PC-3 (cell line): ENCODE data around the gene CDC34. TPM values are rescaled to one million over a fixed set of nuclear protein-coding genes. Genes with fewer than 3 reads are reported as not detected.

ENCODE experiments used
- ATAC-seq: fragments of 200-7000 bp; cut with Tn5 transposase; 2 replicates; pipeline ENCODE4 v1.9.1; 2020; ENCODE audit warnings: mild to moderate bottlenecking, moderate library complexity
- Bru-seq: library from RNA; stranded (reverse); fragments of 400-500 nt; gene quantifications from one replicate; lab custom pipeline; 2021; lab: Mats Ljungman, UMichigan
- BruChase-seq, 2 experiments: library from RNA; stranded (reverse); fragments of 400-500 nt; gene quantifications; one replicate each; lab custom pipeline; 2021; lab: Mats Ljungman, UMichigan
- BruUV-seq: library from RNA; stranded (reverse); fragments of 400-500 nt; replicated peaks from 2 replicates; lab custom pipeline; 2021; lab: Mats Ljungman, UMichigan
- CTCF ChIA-PET: fragments of 300-600 bp; sonication (Branson Sonifier 250); formaldehyde crosslinking; loops from one replicate; lab custom pipeline; 2022; ENCODE audit warnings: antibody characterized with exemption; lab: Charles Lee
- POLR2A ChIA-PET: fragments of 300-600 bp; sonication (Branson Sonifier 250); formaldehyde crosslinking; loops from one replicate; lab custom pipeline; 2022; ENCODE audit warnings: antibody characterized with exemption; ENCODE audit not compliant: unreplicated experiment; lab: Charles Lee
- DNase-seq: peaks from one replicate; pipeline ENCODE4 v3.0.0-alpha.2; 2015
- H2AFZ ChIP-seq: fragments of 300-600 bp; sonication (generic); 2 replicates; pipeline ENCODE4 v1.6.0; 2016; ENCODE audit warnings: antibody characterized with exemption, low read length
- H3F3A ChIP-seq: fragments of 300-600 bp; sonication (generic); one replicate; pipeline ENCODE4 v1.6.0; 2017; ENCODE audit warnings: antibody characterized with exemption, low read length, control low read depth, mild to moderate bottlenecking; ENCODE audit not compliant: unreplicated experiment
- H3K27ac ChIP-seq: fragments of 300-600 bp; sonication (generic); 2 replicates; pipeline ENCODE4 v1.5.1; 2016; ENCODE audit warnings: mild to moderate bottlenecking, low read length
- H3K27me3 ChIP-seq: fragments of 300-600 bp; sonication (generic); 2 replicates; pipeline ENCODE4 v1.6.1; 2016; ENCODE audit warnings: low read length, mixed read lengths
- H3K36me3 ChIP-seq: fragments of 300-600 bp; sonication (generic); 2 replicates; pipeline ENCODE4 v1.6.1; 2016; ENCODE audit warnings: low read depth, mixed run types, low read length, mixed read lengths
- H3K4me1 ChIP-seq: fragments of 300-600 bp; sonication (generic); 2 replicates; pipeline ENCODE4 v1.5.1; 2016; ENCODE audit warnings: low read length; ENCODE audit not compliant: insufficient read depth
- H3K4me2 ChIP-seq: fragments of 300-600 bp; sonication (generic); 2 replicates; pipeline ENCODE4 v1.6.0; 2016; ENCODE audit warnings: low read length
- H3K4me3 ChIP-seq: fragments of 300-600 bp; sonication (generic); 2 replicates; pipeline ENCODE4 v1.5.1; 2016; ENCODE audit warnings: mild to moderate bottlenecking, low read length, mixed read lengths
- H3K79me2 ChIP-seq: fragments of 300-600 bp; sonication (generic); 2 replicates; pipeline ENCODE4 v1.6.1; 2017; ENCODE audit warnings: low read length, mixed read lengths
- H3K9ac ChIP-seq: fragments of 300-600 bp; sonication (generic); 2 replicates; pipeline ENCODE4 v1.6.0; 2016; ENCODE audit warnings: mild to moderate bottlenecking, low read length
- H3K9me2 ChIP-seq: fragments of 300-600 bp; sonication (generic); replicated peaks from 2 replicates; pipeline ENCODE4 v1.6.1; 2016; ENCODE audit warnings: mixed run types, low read length, mixed read lengths
- H3K9me3 ChIP-seq: fragments of 300-600 bp; sonication (generic); 2 replicates; pipeline ENCODE4 v1.6.1; 2016; ENCODE audit warnings: low read length, mixed read lengths
- H4K20me1 ChIP-seq: fragments of 300-600 bp; sonication (generic); 2 replicates; pipeline ENCODE4 v1.6.1; 2016; ENCODE audit warnings: low read length, mixed read lengths
- CTCF ChIP-seq: fragments of 300-600 bp; sonication (generic); conservative IDR thresholded peaks from 2 replicates; pipeline ENCODE4 v1.5.1; 2017; ENCODE audit warnings: antibody characterized with exemption, low read depth, mild to moderate bottlenecking, low read length
- EZH2 ChIP-seq: fragments of 300-600 bp; sonication (generic); IDR thresholded peaks from one replicate; pipeline ENCODE4 v1.6.1; 2017; ENCODE audit warnings: antibody characterized with exemption, mild to moderate bottlenecking, low read length; ENCODE audit not compliant: unreplicated experiment
- EZH2phosphoT487 ChIP-seq: fragments of 300-600 bp; sonication (generic); IDR thresholded peaks from 2 replicates; pipeline ENCODE4 v1.6.1; 2018; ENCODE audit warnings: mild to moderate bottlenecking, antibody characterized with exemption, low read length, borderline replicate concordance
- intact Hi-C: fragments of 100-400 bp; cut with micrococcal nuclease; formaldehyde crosslinking; loops from 2 replicates; pipeline ENCODE4 v1.9.0; 2023
- long read RNA-seq: library from polyadenylated mRNA; unstranded; transcript quantifications from one replicate; pipeline ENCODE4 v2.0.0, GENCODE V29; 2021; ENCODE audit not compliant: unreplicated experiment
- total RNA-seq: library from RNA; depleted of rRNA; stranded (reverse); fragments of >200 nt; gene quantifications from 2 replicates; pipeline ENCODE4 v1.2.3, GENCODE V29; 2014; rRNA removed

The CDC34 gene, protein sequence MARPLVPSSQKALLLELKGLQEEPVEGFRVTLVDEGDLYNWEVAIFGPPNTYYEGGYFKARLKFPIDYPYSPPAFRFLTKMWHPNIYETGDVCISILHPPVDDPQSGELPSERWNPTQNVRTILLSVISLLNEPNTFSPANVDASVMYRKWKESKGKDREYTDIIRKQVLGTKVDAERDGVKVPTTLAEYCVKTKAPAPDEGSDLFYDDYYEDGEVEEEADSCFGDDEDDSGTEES
- total RNA-seq (119 and 152 TPM in 2 replicates), Bru-seq, nascent RNA (percentile 54 among the genes with signal in this experiment), BruChase-seq, experiment 1, labeled RNA remaining after a 6-hour chase (percentile 81 among the genes with signal in this experiment), BruChase-seq, experiment 2, labeled RNA remaining after a 2-hour chase (percentile 66 among the genes with signal in this experiment)
- long read RNA-seq, transcript CDC34-202 (5 exons, 1,147 nt) = minor isoform, 11 of 264 reads
- long read RNA-seq, transcript CDC34-201 (5 exons, 1,471 nt) = major isoform, 179 of 264 reads
- long read RNA-seq, partial matches to known transcripts = 37 of 264 reads
- long read RNA-seq, other reads (novel, unspliced or antisense) = 35 of 264 reads

DNA sequence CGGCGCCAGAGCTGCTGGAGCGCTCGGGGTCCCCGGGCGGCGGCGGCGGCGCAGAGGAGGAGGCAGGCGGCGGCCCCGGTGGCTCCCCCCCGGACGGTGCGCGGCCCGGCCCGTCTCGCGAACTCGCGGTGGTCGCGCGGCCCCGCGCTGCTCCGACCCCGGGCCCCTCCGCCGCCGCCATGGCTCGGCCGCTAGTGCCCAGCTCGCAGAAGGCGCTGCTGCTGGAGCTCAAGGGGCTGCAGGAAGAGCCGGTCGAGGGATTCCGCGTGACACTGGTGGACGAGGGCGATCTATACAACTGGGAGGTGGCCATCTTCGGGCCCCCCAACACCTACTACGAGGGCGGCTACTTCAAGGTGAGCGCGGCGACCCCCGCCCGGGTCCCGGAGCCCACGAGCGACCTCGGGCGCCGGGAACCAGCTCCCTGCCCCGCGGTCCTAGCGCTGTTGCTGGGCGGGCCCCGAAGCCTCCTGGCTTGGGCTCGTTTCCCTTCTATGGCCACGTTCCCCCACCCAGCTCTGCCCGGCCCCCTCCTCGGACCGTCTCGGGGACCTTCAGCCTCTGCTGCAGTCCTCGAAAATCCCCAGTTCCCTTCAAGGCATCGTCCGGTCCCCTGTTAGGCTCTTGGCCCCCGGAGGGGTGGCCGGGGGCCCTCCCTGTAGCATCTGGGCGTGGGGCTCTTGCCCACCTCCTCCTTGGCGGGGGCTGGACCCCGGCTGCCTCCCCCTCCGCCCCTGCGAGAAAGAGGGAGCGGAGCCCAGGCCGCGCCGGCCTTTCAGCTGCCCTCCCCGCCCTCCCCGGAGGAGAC lies at the start of gene CDC34:
TSS of gene CDC34 (plus strand) at position 8 of the 808 bp plus-strand sequence. CDS start at position 180, 172 bp downstream.
- DNase-seq = no peak
- POLR2A ChIA-PET = no interaction called here
- H3K79me2 ChIP-seq = peaks cover 42% of the 10 kb centered on the region
- peak within 1 kb of the TSS; percentile 32 for H3K27ac ChIP-seq
- intact Hi-C loops = no loop called here
- H3K9ac ChIP-seq = peak within 1 kb of the TSS; percentile 81
- H3K4me2 ChIP-seq = peak within 1 kb of the TSS; percentile 93
- peaks cover 22% of the 10 kb centered on the region for H3K4me1 ChIP-seq
- 0 out of 2 replicates have a peak, but pooled peaks cover 9% of the 10 kb centered on the region for H3K36me3 ChIP-seq
- H2AFZ ChIP-seq = peak within 1 kb of the TSS; percentile 89
- no TSS peak for BruUV-seq
- H3K4me3 ChIP-seq = peak within 1 kb of the TSS; percentile 89
- peak; percentile 12 for ATAC-seq
- TF ChIP-seq CTCF (no peak), EZH2phosphoT487 (no peak), EZH2 (no peak)
- no peaks in the 10 kb centered on the region for H3K27me3 ChIP-seq
- no peaks in the 10 kb centered on the region for H3K9me2 ChIP-seq
- H4K20me1 ChIP-seq = peaks cover 20% of the 10 kb centered on the region
- no peaks in the 10 kb centered on the region for H3F3A ChIP-seq
- no peaks in the 10 kb centered on the region for H3K9me3 ChIP-seq
- CTCF ChIA-PET = interaction anchor here (0.6 to 0.8 kb wide), 2 partner anchors 24 to 71 kb away, joined by 3 read pairs; no protein-coding TSS in a partner anchor

DNA sequence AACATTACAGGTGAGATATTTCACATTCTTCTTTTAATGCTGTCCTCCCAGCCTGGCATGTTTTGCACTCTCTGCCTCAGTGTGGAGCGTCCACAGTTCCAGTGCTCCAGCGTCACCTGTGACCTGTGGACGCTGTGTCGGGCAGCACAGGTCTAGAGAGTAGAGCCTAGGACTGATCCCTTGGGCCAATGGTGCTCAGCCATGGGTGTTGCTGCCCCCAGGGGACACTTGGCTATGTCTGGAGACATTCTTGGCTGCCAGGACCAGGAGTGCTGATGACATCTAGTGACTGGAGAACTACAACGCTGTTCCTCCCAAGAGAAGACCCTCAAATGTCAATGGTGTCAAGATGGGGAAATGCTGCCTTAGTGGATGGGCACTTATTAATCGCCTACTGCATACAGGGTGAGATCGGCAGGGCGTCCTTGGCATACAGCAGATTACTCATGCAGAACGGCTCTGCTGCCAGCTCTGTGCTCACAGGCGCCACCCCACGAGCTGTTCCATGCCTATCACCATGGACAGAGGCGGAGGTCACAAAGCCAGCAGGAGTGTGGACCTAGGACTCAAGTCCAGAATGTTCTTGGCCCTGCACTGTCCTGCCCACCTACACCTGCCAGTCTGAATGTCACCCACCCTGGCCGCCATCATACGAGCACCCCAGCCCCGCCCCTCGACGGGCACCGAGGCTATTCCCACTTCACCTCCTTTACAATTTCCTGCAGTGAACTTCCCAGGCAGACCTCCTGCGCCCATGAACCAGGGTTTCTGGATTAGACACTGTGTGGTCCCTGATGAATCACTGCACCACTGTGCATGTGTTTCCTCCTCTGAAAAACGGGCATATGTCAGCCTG lies 49.1 kb upstream of the CDC34 start:
- no TSS peak for BruUV-seq
- H3K27ac ChIP-seq = no peak overlapping the region
- H3K27me3 ChIP-seq = no peaks in the 10 kb centered on the region
- H3K4me1 ChIP-seq = no peaks in the 10 kb centered on the region
- H2AFZ ChIP-seq = no peak overlapping the region
- intact Hi-C loops = no loop called here
- ChIA-PET CTCF (no interaction called here), POLR2A (no interaction called here)
- H3K36me3 ChIP-seq = no peaks in the 10 kb centered on the region
- no peak overlapping the region for H3K9ac ChIP-seq
- H3K9me2 ChIP-seq = no peaks in the 10 kb centered on the region
- no peaks in the 10 kb centered on the region for H3K9me3 ChIP-seq
- no peaks in the 10 kb centered on the region for H4K20me1 ChIP-seq
- H3F3A ChIP-seq = no peaks in the 10 kb centered on the region
- DNase-seq (no peak), ATAC-seq (no peak)
- H3K79me2 ChIP-seq = no peaks in the 10 kb centered on the region
- TF ChIP-seq EZH2 (no peak), CTCF (peak; percentile 35)
- no peak overlapping the region for H3K4me2 ChIP-seq
- no peak overlapping the region for H3K4me3 ChIP-seq
